ENCODE data around the gene ARHGEF18.

ARHGEF18 gene

DNA sequence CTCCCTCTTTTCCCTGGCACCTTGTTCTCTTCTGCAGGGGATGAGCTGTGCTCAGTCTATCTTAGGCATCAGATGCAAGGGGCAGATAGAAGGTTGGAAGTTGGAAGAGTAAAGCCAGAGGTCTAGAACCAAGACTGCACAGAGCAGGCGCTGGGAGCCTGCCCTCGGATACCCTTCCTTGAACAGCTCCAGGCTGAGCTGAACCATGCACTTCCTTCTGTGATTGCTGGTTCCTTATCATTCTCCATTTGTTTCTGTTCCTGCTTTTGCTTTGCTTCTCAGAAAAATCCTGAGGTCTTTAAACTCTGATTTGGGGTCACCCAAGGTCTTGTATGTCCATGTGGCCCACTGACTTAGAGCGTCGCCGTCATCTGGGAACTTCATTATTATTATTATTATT lies 36.3 kb downstream of the ARHGEF18 start:
- Histone ChIP-seq H3K36me3 (ENCODE audit: insufficient read depth, low read length) (no peaks in the 10 kb centered on the region), H3K27ac (no peak overlapping the region), H3K4me3 (no peak overlapping the region), H3K9ac (ENCODE audit: insufficient read length) (no peak overlapping the region), H3K9me3 (ENCODE audit: low read depth, low read length) (no peaks in the 10 kb centered on the region)
- TF ChIP-seq EZH2 (IDR thresholded peaks at IDR 0.05) (no peak), POLR2AphosphoS5 (IDR thresholded peaks at IDR 0.05; ENCODE audit: borderline replicate concordance, low read depth, low read length) (no peak), FOXP2 (optimal IDR thresholded peaks at IDR 0.05; ENCODE audit: control extremely low read depth, extremely low read length, insufficient read depth) (no peak)
- no peak for DNase-seq (ENCODE audit: low read depth, low spot score)

DNA sequence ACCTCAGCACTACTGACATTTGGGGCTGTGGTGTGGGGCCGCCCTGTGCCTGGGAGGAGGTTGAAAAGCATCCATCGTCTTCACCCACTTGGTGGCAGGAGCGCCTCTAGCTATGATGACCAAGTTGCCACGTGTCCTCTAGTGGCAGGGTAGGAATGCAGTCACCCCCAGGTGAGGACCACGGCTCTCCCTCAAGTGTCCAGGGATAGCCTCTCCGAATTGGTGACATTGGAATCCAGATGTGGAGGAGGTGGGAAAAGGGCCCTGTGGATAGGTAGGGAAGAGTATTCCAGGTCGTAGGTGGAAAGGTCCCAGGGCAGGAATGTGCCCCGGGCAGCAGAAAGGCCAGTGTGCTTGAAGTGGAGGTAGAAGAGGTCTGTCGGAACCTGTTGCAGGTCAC lies 37.6 kb downstream of the ARHGEF18 start:
- H3K9me3 ChIP-seq (ENCODE audit: low read depth, low read length), result no peaks in the 10 kb centered on the region
- H3K36me3 ChIP-seq (ENCODE audit: insufficient read depth, low read length), result no peaks in the 10 kb centered on the region
- no peak for DNase-seq (ENCODE audit: low read depth, low spot score)
- H3K27ac ChIP-seq, result no peak overlapping the region
- H3K9ac ChIP-seq (ENCODE audit: insufficient read length), result no peak overlapping the region
- no peak for TF ChIP-seq FOXP2 (optimal IDR thresholded peaks at IDR 0.05; ENCODE audit: control extremely low read depth, extremely low read length, insufficient read depth)
- TF ChIP-seq EZH2 (IDR thresholded peaks at IDR 0.05), result no peak
- TF ChIP-seq POLR2AphosphoS5 (IDR thresholded peaks at IDR 0.05; ENCODE audit: borderline replicate concordance, low read depth, low read length), result no peak
- no peak overlapping the region for H3K4me3 ChIP-seq

DNA sequence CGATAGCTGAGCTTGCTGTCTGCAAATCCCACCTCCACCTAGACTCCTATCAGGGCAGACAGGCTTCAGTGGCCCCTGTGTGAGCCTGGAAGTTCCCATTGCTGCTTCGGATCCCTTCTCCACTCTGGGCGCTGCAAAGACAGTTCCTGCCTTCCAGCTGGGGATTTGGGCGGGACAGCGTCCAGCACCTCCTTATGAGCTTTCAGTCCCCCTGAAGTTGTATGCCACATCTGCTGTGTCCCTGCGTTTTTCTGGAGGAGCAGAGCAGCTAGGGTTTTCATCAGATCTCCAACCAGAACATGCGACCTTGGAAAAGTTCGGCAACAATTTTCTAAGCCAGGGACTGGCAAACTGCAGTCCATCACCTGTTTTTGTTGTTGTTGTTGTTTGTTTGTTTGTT lies 38.0 kb downstream of the ARHGEF18 start:
- Histone ChIP-seq H3K9me3 (ENCODE audit: low read depth, low read length) (no peaks in the 10 kb centered on the region), H3K27ac (no peak overlapping the region), H3K36me3 (ENCODE audit: insufficient read depth, low read length) (no peaks in the 10 kb centered on the region), H3K9ac (ENCODE audit: insufficient read length) (no peak overlapping the region), H3K4me3 (no peak overlapping the region)
- no peak for TF ChIP-seq POLR2AphosphoS5 (IDR thresholded peaks at IDR 0.05; ENCODE audit: borderline replicate concordance, low read depth, low read length)
- TF ChIP-seq FOXP2 (optimal IDR thresholded peaks at IDR 0.05; ENCODE audit: control extremely low read depth, extremely low read length, insufficient read depth), result no peak
- no peak for TF ChIP-seq EZH2 (IDR thresholded peaks at IDR 0.05)
- DNase-seq (ENCODE audit: low read depth, low spot score), result no peak

DNA sequence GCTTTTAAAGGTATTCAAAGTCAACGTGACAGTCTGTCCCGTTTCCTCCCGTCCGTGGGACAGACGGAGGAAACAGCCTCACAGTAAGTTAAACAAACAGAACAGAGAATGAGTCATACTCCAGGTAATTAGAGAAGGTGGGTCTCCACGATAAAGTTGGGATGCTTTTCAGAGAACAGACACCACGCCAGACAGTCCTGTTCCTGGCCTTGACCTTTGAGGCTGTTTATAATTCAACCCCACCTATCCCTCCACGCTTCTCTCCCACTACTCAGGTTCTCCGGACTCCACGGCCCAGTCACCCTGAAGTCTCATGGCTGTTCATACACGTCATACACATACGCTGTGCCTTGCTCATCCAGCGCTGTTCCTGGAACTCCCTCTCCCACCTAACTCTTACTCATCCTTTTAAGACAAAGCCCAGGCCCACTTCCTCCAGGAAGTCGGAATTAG lies 42.5 kb downstream of the ARHGEF18 start:
- TF ChIP-seq FOXP2 (optimal IDR thresholded peaks at IDR 0.05; ENCODE audit: control extremely low read depth, extremely low read length, insufficient read depth) (no peak), EZH2 (IDR thresholded peaks at IDR 0.05) (no peak), POLR2AphosphoS5 (IDR thresholded peaks at IDR 0.05; ENCODE audit: borderline replicate concordance, low read depth, low read length) (no peak)
- DNase-seq (ENCODE audit: low read depth, low spot score), result no peak
- Histone ChIP-seq H3K36me3 (ENCODE audit: insufficient read depth, low read length) (no peaks in the 10 kb centered on the region), H3K4me3 (no peak overlapping the region), H3K9ac (ENCODE audit: insufficient read length) (no peak overlapping the region), H3K27ac (no peak overlapping the region), H3K9me3 (ENCODE audit: low read depth, low read length) (no peaks in the 10 kb centered on the region)

DNA sequence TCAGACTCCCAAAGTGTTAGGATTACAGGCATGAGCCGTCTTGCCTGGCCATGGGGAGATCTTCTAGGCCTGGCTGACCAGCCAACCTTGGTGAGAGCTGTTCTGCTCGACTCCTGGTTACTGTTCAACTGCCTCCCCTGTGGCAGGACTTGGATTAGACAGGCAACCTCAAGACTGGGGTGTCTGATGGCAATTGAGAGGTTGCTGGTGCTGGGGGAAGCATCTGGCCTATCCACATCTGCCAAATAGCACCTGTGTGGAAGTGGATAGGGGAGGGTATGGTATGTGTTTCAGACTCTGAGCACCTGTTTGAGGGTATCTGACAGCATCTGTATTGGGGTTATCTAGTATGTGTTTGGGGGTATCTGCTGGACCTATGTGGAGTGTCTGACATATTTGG lies 44.7 kb downstream of the ARHGEF18 start:
- Histone ChIP-seq H3K27ac (no peak overlapping the region), H3K9ac (ENCODE audit: insufficient read length) (no peak overlapping the region), H3K36me3 (ENCODE audit: insufficient read depth, low read length) (no peaks in the 10 kb centered on the region), H3K9me3 (ENCODE audit: low read depth, low read length) (no peaks in the 10 kb centered on the region), H3K4me3 (no peak overlapping the region)
- DNase-seq (ENCODE audit: low read depth, low spot score), result no peak
- no peak for TF ChIP-seq POLR2AphosphoS5 (IDR thresholded peaks at IDR 0.05; ENCODE audit: borderline replicate concordance, low read depth, low read length)
- TF ChIP-seq EZH2 (IDR thresholded peaks at IDR 0.05), result no peak
- TF ChIP-seq FOXP2 (optimal IDR thresholded peaks at IDR 0.05; ENCODE audit: control extremely low read depth, extremely low read length, insufficient read depth), result no peak

DNA sequence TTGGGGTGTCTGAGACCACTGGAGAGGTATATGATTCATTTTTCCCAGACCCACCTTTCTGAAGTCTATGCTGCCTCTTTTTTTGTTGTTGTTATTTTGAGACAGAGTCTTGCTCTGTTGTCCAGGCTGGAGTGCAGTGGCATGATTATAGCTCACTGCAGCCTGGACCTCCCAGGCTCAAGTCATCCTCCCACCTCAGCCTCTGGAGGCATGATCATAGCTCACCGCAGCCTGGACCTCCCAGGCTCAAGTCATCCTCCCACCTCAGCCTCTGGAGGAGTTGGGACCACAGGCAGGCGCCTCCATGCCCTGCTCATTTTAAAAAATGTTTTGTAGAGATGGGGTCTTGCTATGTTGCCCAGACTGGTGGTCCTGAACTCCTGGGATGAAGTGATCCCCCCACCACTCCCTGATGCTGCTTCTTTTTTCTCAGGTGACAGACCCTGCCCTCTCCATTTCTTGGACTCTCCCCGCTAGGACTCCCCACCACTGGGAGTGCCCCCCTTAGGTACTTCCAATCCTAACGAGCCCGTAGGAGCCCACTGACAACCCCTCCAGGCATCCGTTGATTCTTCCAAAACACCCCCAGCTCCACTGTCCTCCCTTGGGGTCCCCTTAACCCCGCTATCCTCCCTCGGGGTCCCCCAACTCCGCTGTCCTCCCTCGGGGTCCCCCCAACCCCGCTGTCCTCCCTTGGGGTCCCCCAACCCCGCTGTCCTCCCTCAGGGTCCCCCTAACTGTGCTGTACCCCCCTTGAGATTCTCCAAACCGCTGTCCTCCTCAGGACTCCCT lies 45.4 kb downstream of the ARHGEF18 start:
- Histone ChIP-seq H3K9ac (ENCODE audit: insufficient read length) (peak overlapping the region; percentile 90), H3K36me3 (ENCODE audit: insufficient read depth, low read length) (no peaks in the 10 kb centered on the region), H3K27ac (no peak overlapping the region), H3K4me3 (peak overlapping the region; percentile 96), H3K9me3 (ENCODE audit: low read depth, low read length) (no peaks in the 10 kb centered on the region)
- TF ChIP-seq POLR2AphosphoS5 (IDR thresholded peaks at IDR 0.05; ENCODE audit: borderline replicate concordance, low read depth, low read length) (no peak), FOXP2 (optimal IDR thresholded peaks at IDR 0.05; ENCODE audit: control extremely low read depth, extremely low read length, insufficient read depth) (no peak), EZH2 (IDR thresholded peaks at IDR 0.05) (no peak)
- no peak for DNase-seq (ENCODE audit: low read depth, low spot score)

DNA sequence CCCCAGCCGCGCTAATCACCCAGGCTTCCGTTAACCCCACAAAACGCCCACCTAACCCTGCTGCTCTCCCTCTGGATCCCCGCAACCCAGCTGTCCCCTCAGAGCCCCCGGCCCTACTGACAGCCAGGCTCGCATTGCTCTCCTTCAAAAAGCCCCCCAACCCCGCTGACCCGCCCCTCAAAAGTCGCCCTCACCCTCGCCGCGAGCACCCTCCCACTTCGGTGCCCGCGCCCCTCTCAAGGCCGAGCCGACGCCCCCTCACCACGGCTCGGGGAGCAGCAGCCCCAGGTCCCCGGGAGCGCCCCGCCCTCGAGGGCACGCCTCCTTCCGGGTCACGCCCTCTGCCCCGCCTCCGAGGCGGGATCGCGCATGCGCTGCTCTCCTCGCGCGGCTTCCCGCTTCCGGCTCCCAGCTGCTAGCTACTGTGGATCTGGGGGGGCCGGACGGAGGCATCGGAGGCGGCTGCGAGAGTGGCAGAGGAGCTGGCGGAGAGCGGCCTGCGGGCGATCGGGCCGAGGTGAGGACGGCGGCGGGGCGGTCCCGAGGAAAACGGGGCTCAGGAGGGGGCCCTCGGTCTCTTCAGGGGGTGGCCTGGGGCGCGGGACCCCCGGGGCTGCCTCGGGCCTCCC lies 46.1 kb downstream of the ARHGEF18 start:
- H3K27ac ChIP-seq, result no peak overlapping the region
- H3K9ac ChIP-seq (ENCODE audit: insufficient read length), result peak overlapping the region; percentile 90
- H3K4me3 ChIP-seq, result peak overlapping the region; percentile 96
- no peaks in the 10 kb centered on the region for H3K36me3 ChIP-seq (ENCODE audit: insufficient read depth, low read length)
- peak; percentile 89; the same call in 1 of the 2 replicates for TF ChIP-seq POLR2AphosphoS5 (IDR thresholded peaks at IDR 0.05; ENCODE audit: borderline replicate concordance, low read depth, low read length)
- TF ChIP-seq FOXP2 (optimal IDR thresholded peaks at IDR 0.05; ENCODE audit: control extremely low read depth, extremely low read length, insufficient read depth), result no peak
- DNase-seq (ENCODE audit: low read depth, low spot score), result peak; percentile 22
- no peaks in the 10 kb centered on the region for H3K9me3 ChIP-seq (ENCODE audit: low read depth, low read length)

DNA sequence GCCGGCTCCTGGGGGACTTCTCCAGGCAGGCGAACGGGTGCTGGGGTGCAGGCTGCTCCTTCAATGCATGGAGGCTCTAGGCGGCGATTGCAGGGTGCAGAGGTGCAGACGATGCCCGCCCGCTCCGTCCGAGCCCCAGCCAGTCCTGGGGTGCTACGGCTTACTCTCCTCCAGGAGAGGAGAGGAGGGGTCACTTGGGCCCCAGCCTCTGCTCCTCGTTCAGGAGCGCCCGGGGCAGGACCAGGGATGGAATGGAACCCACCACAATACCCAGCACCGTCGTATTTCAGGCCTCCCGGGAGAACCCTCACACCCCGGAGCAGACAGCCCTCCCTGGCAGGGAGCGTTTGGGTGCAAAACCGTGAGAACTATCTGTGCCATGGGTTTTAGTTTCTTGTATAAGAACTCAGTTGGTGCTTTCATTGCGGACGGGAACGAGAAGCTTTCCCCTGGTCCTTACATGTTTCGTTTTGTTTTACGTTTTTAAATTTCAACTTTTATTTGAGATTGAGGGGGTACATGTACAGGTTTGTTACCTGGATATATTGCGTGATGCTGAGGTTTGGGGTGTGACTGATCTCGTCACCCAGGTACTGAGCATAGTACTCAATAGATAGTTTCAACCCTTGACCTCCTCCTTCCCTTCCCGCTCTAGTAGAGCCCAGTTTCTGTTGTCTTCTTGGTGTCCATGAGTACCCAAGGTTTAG lies 46.8 kb downstream of the ARHGEF18 start:
- no peak overlapping the region for H3K27ac ChIP-seq
- no peak for DNase-seq (ENCODE audit: low read depth, low spot score)
- peak overlapping the region; percentile 90 for H3K9ac ChIP-seq (ENCODE audit: insufficient read length)
- no peaks in the 10 kb centered on the region for H3K9me3 ChIP-seq (ENCODE audit: low read depth, low read length)
- H3K36me3 ChIP-seq (ENCODE audit: insufficient read depth, low read length), result no peaks in the 10 kb centered on the region
- TF ChIP-seq POLR2AphosphoS5 (IDR thresholded peaks at IDR 0.05; ENCODE audit: borderline replicate concordance, low read depth, low read length), result no peak
- TF ChIP-seq EZH2 (IDR thresholded peaks at IDR 0.05), result no peak
- TF ChIP-seq FOXP2 (optimal IDR thresholded peaks at IDR 0.05; ENCODE audit: control extremely low read depth, extremely low read length, insufficient read depth), result no peak
- H3K4me3 ChIP-seq, result peak overlapping the region; percentile 96
